HFFc6 (cell line): ENCODE measurements around the gene GSTA2. TPM values are rescaled to one million over a fixed set of nuclear protein-coding genes. Genes with fewer than 3 reads are reported as not detected.
A peak's percentile ranks its signal among the peaks of the same experiment; 100 is the strongest.
"Not testable (repeated sequence)": the region's sequence is repeated elsewhere in the genome, so short reads cannot be mapped to it uniquely, and the experiment has no call there.

Experiments used
- DNase-seq: peaks from one replicate; pipeline ENCODE4 v3.0.0-alpha.2; 2018
- H3K27ac Mint-ChIP-seq: 2 replicates; pipeline ENCODE4 v1.8.0; 2020; ENCODE audit warnings: mild to moderate bottlenecking, mixed read lengths
- H3K27me3 Mint-ChIP-seq: 2 replicates; pipeline ENCODE4 v1.8.0; 2021; ENCODE audit warnings: mild to moderate bottlenecking, moderate library complexity, mixed read lengths; ENCODE audit not compliant: insufficient read depth
- H3K36me3 Mint-ChIP-seq: 2 replicates; pipeline ENCODE4 v1.8.0; 2021; ENCODE audit warnings: low read depth, mixed read lengths
- H3K4me1 Mint-ChIP-seq: 2 replicates; pipeline ENCODE4 v1.8.0; 2020; ENCODE audit warnings: low read depth, mixed read lengths
- H3K4me3 Mint-ChIP-seq: 2 replicates; pipeline ENCODE4 v1.8.0; 2020; ENCODE audit warnings: mild to moderate bottlenecking, moderate library complexity, mixed read lengths
- H3K9me3 Mint-ChIP-seq: 2 replicates; pipeline ENCODE4 v1.8.0; 2020; ENCODE audit warnings: mild to moderate bottlenecking, mixed read lengths
- CTCF ChIP-seq: fragments of 200-600 bp; sonication (generic); IDR thresholded peaks from 2 replicates; pipeline ENCODE4 v1.5.0; 2021; ENCODE audit warnings: antibody characterized with exemption, mild to moderate bottlenecking
- total RNA-seq, 6 experiments: library from RNA; stranded (reverse); fragmentation: NEBNext Ultra II Directional; extraction: Animal tissue kit (Norgen Biotek cat#: 25700); gene quantifications; 2 replicates in 1 of 6; 3 replicates in 5 of 6; pipeline ENCODE4 v1.2.3, GENCODE V29; 2021

The GSTA2 gene
- total RNA-seq, 6 experiments from 2014 or later, result not detected

DNA sequence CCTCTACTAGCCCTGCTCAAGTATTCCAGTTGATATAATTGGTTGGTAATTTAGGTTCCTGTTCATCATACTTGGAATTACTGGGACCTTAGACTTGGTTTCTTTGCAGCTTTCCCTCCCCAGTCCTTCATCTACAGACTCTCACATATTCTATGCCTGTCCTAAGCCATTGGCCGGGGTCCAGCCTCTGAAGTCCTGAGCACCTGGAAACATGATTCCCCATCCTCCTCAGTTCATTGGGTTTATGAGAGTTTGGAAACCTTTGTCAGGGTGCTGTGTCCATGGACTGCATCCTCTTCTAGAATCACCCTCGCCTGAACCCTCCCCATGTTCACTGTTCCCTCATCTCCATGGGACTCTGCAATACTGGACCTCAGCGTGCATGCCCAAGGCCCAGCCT is 8.8 kb downstream of the GSTA2 start:
- Mint-ChIP-seq H3K27ac (no peak overlapping the region), H3K27me3 (peaks cover 5% of the 10 kb centered on the region; the same call in 1 of the 2 replicates), H3K9me3 (peaks cover 12% of the 10 kb centered on the region), H3K36me3 (peaks cover 15% of the 10 kb centered on the region), H3K4me1 (peaks cover 45% of the 10 kb centered on the region), H3K4me3 (no peak overlapping the region)
- DNase-seq, result no peak
- no peak for TF ChIP-seq CTCF

- H3K27me3 Mint-ChIP-seq, H3K4me3 Mint-ChIP-seq, H3K27ac Mint-ChIP-seq: not testable (repeated sequence)
- Mint-ChIP-seq H3K4me1 (peaks cover 44% of the 10 kb centered on the region), H3K9me3 (peaks cover 12% of the 10 kb centered on the region), H3K36me3 (peaks cover 15% of the 10 kb centered on the region)
- peak; percentile 52 for DNase-seq
These were observed 10.1 kb downstream of the GSTA2 start for GRCh38 chr6:52753137-52753536.

DNA sequence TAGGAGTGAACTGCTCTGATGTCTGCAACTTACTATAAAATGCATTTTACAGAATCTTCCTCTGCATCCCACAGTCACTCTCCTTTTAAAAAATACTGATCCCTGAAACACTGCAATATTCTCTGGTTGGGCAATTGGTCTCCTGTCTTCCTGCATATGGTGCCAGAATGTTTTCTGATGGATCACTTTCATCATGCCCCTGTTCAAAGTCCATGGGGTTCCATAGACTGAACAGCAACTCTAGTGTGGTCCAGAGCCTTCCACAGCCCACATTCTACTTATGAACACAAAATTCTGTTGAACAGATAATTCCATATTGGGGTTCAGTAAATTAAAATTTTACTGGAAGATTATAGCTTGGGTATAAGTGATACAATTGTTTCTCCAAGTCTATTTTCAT is 11.0 kb downstream of the GSTA2 start:
- Mint-ChIP-seq H3K27me3 (peaks cover 5% of the 10 kb centered on the region; the same call in 1 of the 2 replicates), H3K27ac (no peak overlapping the region), H3K4me1 (peaks cover 44% of the 10 kb centered on the region), H3K36me3 (peaks cover 15% of the 10 kb centered on the region), H3K4me3 (no peak overlapping the region), H3K9me3 (peaks cover 12% of the 10 kb centered on the region)
- no peak for DNase-seq
- TF ChIP-seq CTCF, result no peak

DNA sequence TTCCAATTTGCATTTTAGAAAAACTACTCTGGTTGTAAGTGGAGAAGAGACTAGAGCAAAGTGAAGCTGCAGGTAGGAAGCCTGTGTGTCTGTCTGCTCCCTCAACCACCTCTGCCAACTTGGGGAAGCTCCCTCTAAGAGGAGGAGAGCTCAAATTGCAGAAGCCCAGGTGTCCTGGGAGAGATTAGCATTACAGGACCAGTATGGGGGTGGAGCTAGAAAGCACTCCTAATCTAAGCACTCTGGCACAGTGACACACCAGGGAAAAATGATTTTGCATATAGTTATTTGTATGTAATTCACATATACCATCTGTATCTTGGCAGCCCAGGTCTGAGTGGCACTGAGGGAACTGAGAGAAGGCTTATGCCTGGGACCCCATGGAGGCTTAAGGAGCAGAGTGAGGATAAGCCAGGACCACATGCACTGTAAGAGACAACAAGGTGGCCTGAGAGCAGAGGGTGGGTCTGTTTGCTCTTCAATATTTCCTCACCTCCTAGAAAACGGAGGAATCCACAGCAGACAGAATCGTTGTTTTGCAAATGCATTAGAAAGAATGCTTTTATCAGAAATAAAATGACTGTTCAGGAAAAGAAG is 13.6 kb downstream of the GSTA2 start:
- Mint-ChIP-seq H3K27me3 (no peaks in the 10 kb centered on the region; the same call in 1 of the 2 replicates), H3K4me1 (peaks cover 60% of the 10 kb centered on the region), H3K27ac (no peak overlapping the region), H3K4me3 (no peak overlapping the region), H3K9me3 (peaks cover 12% of the 10 kb centered on the region), H3K36me3 (peaks cover 15% of the 10 kb centered on the region)
- no peak for DNase-seq
- TF ChIP-seq CTCF, result no peak

- Mint-ChIP-seq H3K27ac (peak overlapping the region; percentile 95), H3K4me3 (peak overlapping the region; percentile 62; the same call in 1 of the 2 replicates), H3K36me3 (peaks cover 13% of the 10 kb centered on the region), H3K9me3 (peaks cover 12% of the 10 kb centered on the region), H3K4me1 (peaks cover 47% of the 10 kb centered on the region)
- H3K27me3 Mint-ChIP-seq, result not testable (repeated sequence)
- peak; percentile 85 for DNase-seq
These were observed 16.0 kb downstream of the GSTA2 start for GRCh38 chr6:52747301-52747700.

DNA sequence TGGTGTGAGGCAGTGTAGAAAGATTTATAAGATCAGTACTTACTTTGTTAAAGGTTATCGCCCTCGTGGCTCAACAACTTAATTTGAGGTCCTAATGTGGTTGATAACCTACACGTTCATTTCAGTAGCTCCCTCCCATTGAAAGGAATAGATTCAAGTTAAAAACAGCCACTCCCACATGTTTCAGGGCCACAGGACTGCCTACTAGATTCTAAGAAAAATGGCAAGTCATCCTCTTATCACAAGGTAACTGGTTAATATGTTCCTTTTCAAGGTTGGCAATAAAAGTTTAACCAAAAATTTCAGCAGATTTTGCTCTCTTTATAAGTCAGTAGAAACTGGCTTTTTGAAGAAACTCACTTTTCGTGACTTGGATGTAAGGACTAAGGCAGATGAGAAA is 17.1 kb downstream of the GSTA2 start:
- TF ChIP-seq CTCF, result no peak
- no peak overlapping the region for H3K4me3 Mint-ChIP-seq
- peaks cover 7% of the 10 kb centered on the region for H3K9me3 Mint-ChIP-seq
- peaks cover 8% of the 10 kb centered on the region for H3K36me3 Mint-ChIP-seq
- no peak overlapping the region for H3K27ac Mint-ChIP-seq
- no peak for DNase-seq
- no peaks in the 10 kb centered on the region; the same call in 1 of the 2 replicates for H3K27me3 Mint-ChIP-seq
- peaks cover 53% of the 10 kb centered on the region for H3K4me1 Mint-ChIP-seq
